GM21423 (cell line): ENCODE results near the gene RBM38.
A peak's percentile ranks its signal among the peaks of the same experiment; 100 is the strongest.
"Not testable (repeated sequence)": the region's sequence is repeated elsewhere in the genome, so short reads cannot be mapped to it uniquely, and the experiment has no call there.

Source experiments
- ATAC-seq: cut with Tn5 transposase; IDR thresholded peaks from one replicate; pipeline ENCODE4 v1.9.1; 2021; ENCODE audit warnings: mild to moderate bottlenecking, moderate library complexity; ENCODE audit not compliant: unreplicated experiment

RBM38 gene

GRCh38 chr20:57416296-57417022 is 25.3 kb downstream of the RBM38 start:
- ATAC-seq: no peak

- ATAC-seq: no peak
Observed at GRCh38 chr20:57417051-57417689, 26.0 kb downstream of the RBM38 start.

- ATAC-seq: no peak
Observed at GRCh38 chr20:57417830-57418780, 26.9 kb downstream of the RBM38 start.

DNA sequence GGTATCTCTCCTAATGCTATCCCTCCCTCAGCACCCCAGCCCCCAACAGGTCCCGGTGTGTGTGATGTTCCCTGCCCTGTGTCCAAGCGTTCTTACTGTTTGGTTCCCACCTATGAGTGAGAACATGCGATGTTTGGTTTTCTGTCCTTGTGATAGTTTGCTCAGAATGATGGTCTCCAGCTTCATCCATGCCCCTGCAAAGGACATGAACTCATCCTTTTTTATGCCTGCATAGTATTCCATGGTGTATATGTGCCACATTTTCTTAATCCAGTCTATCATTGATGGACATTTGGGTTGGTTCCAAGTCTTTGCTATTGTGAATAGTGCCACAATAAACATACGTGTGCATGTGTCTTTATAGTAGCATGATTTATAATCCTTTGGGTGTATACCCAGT is 28.3 kb downstream of the RBM38 start:
- not testable (repeated sequence) for ATAC-seq

DNA sequence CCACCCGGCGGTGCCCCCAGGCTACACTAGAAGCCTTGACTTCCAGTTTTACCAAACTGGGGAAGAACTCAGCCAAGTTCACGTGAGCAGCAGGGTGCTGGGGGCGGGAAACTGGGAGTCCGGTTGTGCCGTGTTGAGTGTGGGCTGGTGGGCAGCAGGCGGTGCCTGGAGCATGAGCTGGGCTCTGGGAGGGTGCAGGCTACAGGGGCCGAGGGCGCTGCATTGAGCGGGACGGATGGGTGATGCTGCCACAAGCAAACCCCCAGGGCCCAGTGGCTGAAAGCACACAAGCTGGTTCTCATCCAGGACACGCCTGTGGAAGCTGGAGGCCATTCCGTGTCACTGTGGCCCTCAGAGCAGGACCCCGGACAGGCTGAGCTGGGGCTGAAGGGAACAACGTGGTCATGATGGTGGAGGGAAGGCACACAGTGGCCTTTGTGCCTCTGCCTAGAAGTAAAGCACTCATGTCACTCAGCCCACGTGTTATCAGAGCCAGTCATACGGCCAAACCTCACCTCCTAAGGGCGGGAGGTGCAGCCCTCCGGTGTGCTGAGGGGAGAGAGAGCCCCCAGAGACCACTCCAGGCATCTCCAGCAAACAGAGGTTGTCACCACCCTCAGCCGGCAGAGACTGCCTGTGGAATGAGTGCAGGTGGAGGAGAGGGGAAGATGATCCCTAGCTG is 29.5 kb downstream of the RBM38 start:
- no peak for ATAC-seq

DNA sequence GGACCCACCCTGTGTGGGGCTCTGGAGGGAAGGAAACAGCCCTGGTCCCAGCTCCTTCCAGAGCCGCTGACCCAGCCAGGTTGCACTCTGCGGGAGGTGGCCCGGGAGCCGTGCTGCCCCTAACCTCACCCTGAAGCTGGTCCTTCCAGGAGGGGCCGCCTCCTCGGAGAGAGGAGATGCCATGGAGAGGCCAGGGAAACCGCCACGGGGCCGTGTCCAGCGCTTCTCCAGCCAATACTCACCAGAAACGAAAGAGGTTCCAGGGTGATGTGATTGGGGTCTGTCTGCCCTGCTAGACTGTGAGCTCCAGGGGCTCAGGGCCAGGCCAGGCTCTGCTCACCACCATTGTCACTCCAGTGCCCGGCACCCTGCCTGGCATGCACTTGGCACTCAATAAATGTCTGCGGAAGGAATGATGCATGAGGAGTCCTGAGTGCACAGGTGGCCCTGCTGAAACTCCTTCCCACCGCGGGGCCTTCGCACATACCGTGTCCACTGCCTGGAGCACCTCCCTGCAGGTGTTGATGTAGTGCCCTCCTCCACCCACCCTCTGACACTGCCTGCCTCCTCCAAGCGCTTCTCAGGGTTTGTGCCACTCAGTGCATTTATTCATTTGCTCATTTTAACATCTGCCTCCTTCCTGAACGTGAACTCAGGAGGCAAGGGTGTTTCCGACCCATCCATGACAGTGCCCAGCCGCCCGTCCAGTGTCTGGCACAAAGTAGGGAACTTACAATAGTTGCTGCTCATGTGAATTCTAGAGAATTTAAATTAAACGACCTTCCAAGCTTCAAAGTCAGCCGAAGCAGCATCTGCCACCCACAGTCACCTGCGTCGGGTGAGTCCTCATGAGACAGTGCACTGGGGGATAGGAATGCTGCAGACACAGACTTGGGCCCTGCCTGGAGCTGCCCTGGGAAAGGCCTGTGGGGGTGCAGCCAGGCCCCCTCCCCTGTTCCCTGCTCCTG is 30.3 kb downstream of the RBM38 start:
- no peak for ATAC-seq

DNA sequence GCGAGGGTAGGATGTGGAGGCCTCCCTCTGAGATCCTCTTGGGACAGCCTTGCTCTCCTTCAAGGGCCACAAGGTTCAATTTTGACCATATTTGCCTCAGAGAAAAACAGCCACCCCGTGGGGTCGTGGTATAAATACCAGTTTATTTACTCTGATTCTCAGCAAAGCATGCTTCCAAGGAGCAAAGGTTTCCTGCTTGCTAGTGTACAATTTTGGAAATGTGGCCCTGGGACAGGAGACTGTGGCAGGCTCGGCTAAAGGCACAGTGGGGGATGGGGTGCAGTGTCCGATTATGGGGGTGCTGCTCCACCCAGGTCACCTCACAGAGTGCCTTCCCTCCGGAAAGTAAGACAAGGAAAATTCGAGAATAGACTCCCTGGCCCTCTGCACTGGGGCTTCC is 31.1 kb downstream of the RBM38 start:
- ATAC-seq: no peak

DNA sequence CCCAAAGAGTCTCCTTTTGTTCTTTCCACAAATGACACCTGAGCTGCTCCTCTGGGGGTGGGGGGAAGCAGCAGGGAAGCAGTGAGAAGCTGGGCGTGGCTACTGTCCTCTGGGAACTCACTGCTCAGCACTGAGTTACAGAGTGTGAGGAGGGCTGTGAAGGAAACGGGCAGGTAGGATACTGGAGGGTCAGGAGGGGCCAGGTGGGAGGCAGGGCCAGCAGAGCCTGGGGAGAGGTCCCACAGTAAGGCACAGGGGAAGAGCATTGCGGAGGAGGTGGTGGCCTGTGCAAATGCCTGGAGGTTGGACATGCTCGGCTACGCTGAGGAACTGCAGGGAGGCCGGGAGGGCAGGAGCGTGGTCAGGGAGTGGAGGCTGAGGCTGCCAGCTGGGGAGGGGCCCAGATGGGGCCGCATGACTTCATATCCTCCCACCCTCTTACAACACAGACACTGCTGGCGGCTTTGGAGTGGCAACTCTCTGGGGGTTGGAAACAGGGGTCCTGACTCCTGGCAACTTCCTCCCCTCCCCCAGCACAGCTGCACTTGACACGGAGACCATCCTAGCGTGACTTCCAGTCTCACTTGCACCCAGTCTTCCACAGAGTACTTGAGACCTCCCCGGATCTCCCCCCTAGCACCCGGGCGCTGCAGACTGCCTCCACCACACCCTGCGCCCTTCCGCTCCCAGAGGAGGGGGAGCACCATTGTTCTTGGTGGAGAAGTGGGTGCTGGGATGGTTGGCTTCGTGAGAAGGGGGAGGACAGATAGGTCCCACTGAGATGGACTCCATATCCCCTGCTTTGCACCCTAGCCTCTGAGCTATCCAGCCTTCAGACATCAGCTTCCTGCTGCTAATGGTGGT is 34.2 kb downstream of the RBM38 start:
- no peak for ATAC-seq

DNA sequence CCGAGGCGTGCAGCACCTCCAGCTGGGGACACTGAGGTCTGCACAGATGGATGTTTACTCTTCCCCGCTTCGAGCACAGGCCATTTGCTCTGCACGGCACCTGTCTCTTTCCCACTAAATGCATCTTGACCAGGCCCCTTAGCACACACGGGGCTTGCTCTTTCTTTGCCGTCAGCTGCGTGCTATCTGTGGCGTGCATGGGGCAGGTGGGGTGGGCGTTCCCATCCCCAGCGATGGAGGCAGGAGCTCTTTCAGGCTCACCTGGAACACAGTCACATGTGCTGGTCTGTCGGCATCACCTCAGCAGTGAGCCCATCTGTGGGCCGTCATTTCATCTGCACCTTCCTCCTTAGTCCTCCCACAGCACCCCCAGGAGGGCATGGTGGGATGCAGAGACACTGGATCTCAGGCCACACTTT is 35.1 kb downstream of the RBM38 start:
- ATAC-seq: no peak

DNA sequence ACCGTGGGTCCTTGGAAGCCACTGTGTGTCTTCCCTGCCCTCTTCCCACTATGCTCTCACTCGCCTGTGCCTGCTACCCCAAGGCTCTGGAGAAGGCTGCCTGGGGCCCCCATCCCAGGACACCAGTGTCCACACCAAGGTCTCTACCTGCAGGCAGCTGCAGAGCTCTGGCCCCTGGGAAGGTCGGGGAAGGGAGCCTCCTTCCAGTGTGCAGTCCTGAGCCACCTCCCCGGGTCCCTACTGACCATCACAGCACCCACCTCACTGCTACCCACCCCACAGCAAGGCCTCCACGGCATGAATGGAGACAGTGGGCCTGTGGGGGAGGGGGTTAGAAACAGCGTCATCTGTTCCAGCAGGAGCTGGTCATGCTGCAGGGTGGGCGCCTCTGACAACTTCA is 35.6 kb downstream of the RBM38 start:
- no peak for ATAC-seq

GRCh38 chr20:57428324-57429158 is 37.3 kb downstream of the RBM38 start:
- no peak for ATAC-seq

DNA sequence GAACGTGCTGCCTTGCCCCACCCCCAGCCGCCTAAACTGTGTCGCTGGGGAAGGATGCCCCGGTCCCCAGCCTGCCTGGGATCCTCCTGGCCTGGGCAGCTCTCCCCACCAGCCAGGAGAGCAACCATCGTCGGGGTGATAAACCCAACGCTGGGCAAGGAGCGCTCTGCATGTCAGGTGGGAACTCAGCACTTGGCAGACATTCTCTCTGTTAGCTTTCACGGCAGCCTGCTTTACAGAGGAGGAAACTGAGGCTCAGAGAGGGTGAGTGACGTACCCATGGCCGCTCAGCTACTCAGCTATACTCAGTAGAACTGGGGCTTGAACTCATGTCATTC is 37.9 kb downstream of the RBM38 start:
- ATAC-seq: no peak

GRCh38 chr20:57429580-57430200 is 38.5 kb downstream of the RBM38 start:
- no peak for ATAC-seq

DNA sequence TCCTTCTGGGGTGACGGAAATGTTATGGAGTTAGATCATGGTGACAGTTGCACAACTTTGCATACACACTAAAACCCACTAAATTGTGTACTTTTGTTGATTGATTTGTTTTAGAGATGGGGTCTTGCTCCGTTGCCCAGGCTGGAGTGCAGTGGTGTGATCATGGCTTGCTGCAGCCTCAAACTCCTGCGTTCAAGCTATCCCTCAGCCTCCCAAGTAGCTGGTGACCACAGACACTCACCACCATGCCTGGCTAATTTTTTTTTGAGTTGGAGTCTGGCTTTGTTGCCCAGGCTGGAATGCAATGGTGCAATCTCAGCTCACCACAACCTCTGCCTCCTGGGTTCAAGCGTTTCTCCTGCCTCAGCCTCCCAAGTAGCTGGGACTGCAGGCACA is 39.0 kb downstream of the RBM38 start:
- ATAC-seq: not testable (repeated sequence)

GRCh38 chr20:57431539-57431835 is 40.3 kb downstream of the RBM38 start:
- ATAC-seq: no peak

- ATAC-seq: no peak
Observed at GRCh38 chr20:57432480-57432861, 41.3 kb downstream of the RBM38 start.

GRCh38 chr20:57432862-57433491 is 41.8 kb downstream of the RBM38 start:
- peak; percentile 88 for ATAC-seq
